Liver (tissue), 9 donors: Measurements from ENCODE around the gene KRTAP12-4. TPM values are rescaled to one million over a fixed set of nuclear protein-coding genes. Genes with fewer than 3 reads are reported as not detected.

ENCODE experiments used
- DNase-seq: peaks from one replicate; pipeline ENCODE4 v3.0.0-alpha.2; 2017; ENCODE audit warnings: low spot score
- H3K27ac ChIP-seq, 2 donors: one replicate each; pipeline ENCODE4 v1.7.0; 2013; ENCODE audit warnings: inconsistent platforms in 2 of 2, low read length in 2 of 2, control low read depth in 1 of 2, low read depth in 1 of 2, mild to moderate bottlenecking in 1 of 2
- H3K27me3 ChIP-seq, 4 donors: one replicate each; pipeline versions ENCODE4 v1.6.1 to v1.7.0; 2013; ENCODE audit warnings: low read length in 3 of 4, inconsistent platforms in 1 of 4, mild to moderate bottlenecking in 1 of 4, moderate library complexity in 1 of 4; ENCODE audit not compliant: control insufficient read depth in 4 of 4, insufficient read depth in 4 of 4
- H3K36me3 ChIP-seq, 4 donors: one replicate each; pipeline versions ENCODE4 v1.6.1 to v1.7.0; 2013; ENCODE audit warnings: low read length in 3 of 4, mild to moderate bottlenecking in 3 of 4, low read depth in 1 of 4, moderate library complexity in 1 of 4; ENCODE audit not compliant: control insufficient read depth in 4 of 4, insufficient read depth in 3 of 4
- H3K4me1 ChIP-seq, 4 donors: one replicate each; pipeline versions ENCODE4 v1.6.1 to v1.7.0; 2013; ENCODE audit warnings: low read length in 3 of 4, mild to moderate bottlenecking in 3 of 4, moderate library complexity in 1 of 4; ENCODE audit not compliant: control insufficient read depth in 4 of 4, insufficient read depth in 4 of 4
- H3K4me3 ChIP-seq, 3 donors: one replicate each; pipeline versions ENCODE4 v1.6.1 to v1.7.0; 2013; ENCODE audit warnings: low read length in 3 of 3, control low read depth in 1 of 3, low read depth in 1 of 3, mild to moderate bottlenecking in 1 of 3
- H3K9ac ChIP-seq, 2 donors: one replicate each; pipeline ENCODE4 v1.7.0; 2013; ENCODE audit warnings: low read length in 2 of 2, mild to moderate bottlenecking in 2 of 2, moderate library complexity in 2 of 2, control low read depth in 1 of 2, low read depth in 1 of 2
- H3K9me3 ChIP-seq, 4 donors: one replicate each; pipeline versions ENCODE4 v1.6.1 to v1.7.0; 2013; ENCODE audit warnings: low read length in 3 of 4; ENCODE audit not compliant: control insufficient read depth in 4 of 4
- ATF3 ChIP-seq: IDR thresholded peaks from 2 replicates; pipeline ENCODE4 v1.6.1; 2016; ENCODE audit warnings: antibody characterized with exemption
- CTCF ChIP-seq: fragments of 150-350 bp; IDR thresholded peaks from 2 replicates; pipeline ENCODE4 v1.5.1; 2017; ENCODE audit warnings: improper control_type of control experiment, low read depth, low read length; ENCODE audit not compliant: missing input control
- EGR1 ChIP-seq, 2 donors: IDR thresholded peaks; 2 replicates each; pipeline ENCODE4 v1.6.1; 2016 to 2018; ENCODE audit warnings: antibody characterized with exemption in 2 of 2, low read depth in 2 of 2
- FOXA1 ChIP-seq: IDR thresholded peaks from 2 replicates; pipeline ENCODE4 v1.6.1; 2016; ENCODE audit warnings: antibody characterized with exemption
- FOXA2 ChIP-seq: IDR thresholded peaks from 2 replicates; pipeline ENCODE4 v1.6.1; 2016; ENCODE audit warnings: antibody characterized with exemption
- GABPA ChIP-seq, 2 donors: IDR thresholded peaks in 1 of 2; conservative IDR thresholded peaks in 1 of 2; 2 replicates each; pipeline ENCODE4 v1.6.1; 2016; ENCODE audit warnings: antibody characterized with exemption in 2 of 2, mild to moderate bottlenecking in 1 of 2, moderate library complexity in 1 of 2
- HNF4A ChIP-seq, 2 donors: conservative IDR thresholded peaks; 2 replicates each; pipeline ENCODE4 v1.6.1; 2016; ENCODE audit warnings: antibody characterized with exemption in 2 of 2, mild to moderate bottlenecking in 2 of 2
- HNF4G ChIP-seq: IDR thresholded peaks from 2 replicates; pipeline ENCODE4 v1.6.1; 2016; ENCODE audit warnings: antibody characterized with exemption
- JUND ChIP-seq, 2 donors: IDR thresholded peaks; 2 replicates each; pipeline ENCODE4 v1.6.1; 2016; ENCODE audit warnings: antibody characterized with exemption in 2 of 2
- MAX ChIP-seq: IDR thresholded peaks from 2 replicates; pipeline ENCODE4 v1.6.1; 2016; ENCODE audit warnings: antibody characterized with exemption
- NR2F2 ChIP-seq: IDR thresholded peaks from 2 replicates; pipeline ENCODE4 v1.6.1; 2016; ENCODE audit warnings: antibody characterized with exemption
- RAD21 ChIP-seq, 2 donors: IDR thresholded peaks; 2 replicates each; pipeline ENCODE4 v1.6.1; 2016; ENCODE audit warnings: antibody characterized with exemption in 2 of 2, mild to moderate bottlenecking in 2 of 2
- RXRA ChIP-seq, 2 donors: IDR thresholded peaks; 2 replicates each; pipeline ENCODE4 v1.6.1; 2017 to 2018; ENCODE audit warnings: antibody characterized with exemption in 2 of 2, mild to moderate bottlenecking in 1 of 2
- SP1 ChIP-seq: IDR thresholded peaks from 2 replicates; pipeline ENCODE4 v1.6.1; 2018; ENCODE audit warnings: antibody characterized with exemption, mild to moderate bottlenecking
- TAF1 ChIP-seq: conservative IDR thresholded peaks from 2 replicates; pipeline ENCODE4 v1.6.1; 2016; ENCODE audit warnings: antibody characterized with exemption, mild to moderate bottlenecking
- YY1 ChIP-seq: IDR thresholded peaks from 2 replicates; pipeline ENCODE4 v1.6.1; 2016; ENCODE audit warnings: antibody characterized with exemption, mild to moderate bottlenecking
- WGBS: extraction: QIAGEN DNeasy Blood & Tissue Kit; methylation state at CpG from one replicate; pipeline ENCODE4 v1.1.7; 2013; 5-methylcytosine and 5-hydroxymethylcytosine counted together
- polyA plus RNA-seq, 2 donors: library from polyadenylated mRNA; stranded (reverse) in 1 of 2; unstranded in 1 of 2; fragments of 200-250 nt in 1 of 2; fragments of >200 nt in 1 of 2; fragmentation: Nextera tagmentation in 1 of 2; extraction: Ambion mirVana in 1 of 2; gene quantifications; one replicate each; pipeline versions ENCODE4 v1.2.1 to v1.2.3, GENCODE V29; 2013 to 2015
- total RNA-seq, 2 donors: library from RNA; depleted of rRNA; stranded (reverse); fragments of >200 nt; gene quantifications; one replicate each; pipeline ENCODE4 v1.2.3, GENCODE V29; 2014
- TF ChIP-seq, protein P1 (sequence below): IDR thresholded peaks from 2 replicates; pipeline ENCODE4 v1.6.1; 2016; ENCODE audit warnings: antibody characterized with exemption
- TF ChIP-seq, protein P2 (sequence below): IDR thresholded peaks from 2 replicates; pipeline ENCODE4 v1.6.1; 2016; ENCODE audit warnings: antibody characterized with exemption, mild to moderate bottlenecking
- donor health status: healthy.
- donor health status: healthy.
- donor health status: healthy.
- donor health status: healthy.
- donor health status: healthy.

KRTAP12-4 gene
- total and polyA plus RNA-seq, 4 donors = not detected

GRCh38 chr21:44682580-44683151, 28.2 kb upstream of the KRTAP12-4 start:
- 75% methylated on average over 15 of the region's 15 CpGs for WGBS
- Histone ChIP-seq H3K9ac (no peak overlapping the region), H3K27me3 (peaks cover 0 to 1% (median 0%) of the 10 kb centered on the region in 4 donors), H3K36me3 (no peaks in the 10 kb centered on the region), H3K9me3 (no peaks in the 10 kb centered on the region), H3K4me1 (no peaks in the 10 kb centered on the region), H3K4me3 (no peak overlapping the region), H3K27ac (no peak overlapping the region)
- TF ChIP-seq JUND (IDR thresholded peaks at IDR 0.05) = no peak
- no peak for TF ChIP-seq EGR1 (IDR thresholded peaks at IDR 0.05; ENCODE audit: low read depth in 2 of 2)
- no peak for TF ChIP-seq SP1
- no peak for TF ChIP-seq RAD21 (IDR thresholded peaks at IDR 0.05)
- no peak for TF ChIP-seq TAF1
- TF ChIP-seq FOXA2 = no peak
- no peak for TF ChIP-seq NR2F2
- no peak for TF ChIP-seq RXRA (IDR thresholded peaks at IDR 0.05)
- no peak for TF ChIP-seq ATF3
- TF ChIP-seq, protein P1, sequence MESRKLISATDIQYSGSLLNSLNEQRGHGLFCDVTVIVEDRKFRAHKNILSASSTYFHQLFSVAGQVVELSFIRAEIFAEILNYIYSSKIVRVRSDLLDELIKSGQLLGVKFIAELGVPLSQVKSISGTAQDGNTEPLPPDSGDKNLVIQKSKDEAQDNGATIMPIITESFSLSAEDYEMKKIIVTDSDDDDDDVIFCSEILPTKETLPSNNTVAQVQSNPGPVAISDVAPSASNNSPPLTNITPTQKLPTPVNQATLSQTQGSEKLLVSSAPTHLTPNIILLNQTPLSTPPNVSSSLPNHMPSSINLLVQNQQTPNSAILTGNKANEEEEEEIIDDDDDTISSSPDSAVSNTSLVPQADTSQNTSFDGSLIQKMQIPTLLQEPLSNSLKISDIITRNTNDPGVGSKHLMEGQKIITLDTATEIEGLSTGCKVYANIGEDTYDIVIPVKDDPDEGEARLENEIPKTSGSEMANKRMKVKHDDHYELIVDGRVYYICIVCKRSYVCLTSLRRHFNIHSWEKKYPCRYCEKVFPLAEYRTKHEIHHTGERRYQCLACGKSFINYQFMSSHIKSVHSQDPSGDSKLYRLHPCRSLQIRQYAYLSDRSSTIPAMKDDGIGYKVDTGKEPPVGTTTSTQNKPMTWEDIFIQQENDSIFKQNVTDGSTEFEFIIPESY = no peak
- TF ChIP-seq YY1 = no peak
- TF ChIP-seq GABPA (IDR thresholded peaks at IDR 0.05 in 1 of 2, conservative IDR thresholded peaks at IDR 0.05 in 1 of 2) = no peak
- peak; percentile 22 for DNase-seq

DNA sequence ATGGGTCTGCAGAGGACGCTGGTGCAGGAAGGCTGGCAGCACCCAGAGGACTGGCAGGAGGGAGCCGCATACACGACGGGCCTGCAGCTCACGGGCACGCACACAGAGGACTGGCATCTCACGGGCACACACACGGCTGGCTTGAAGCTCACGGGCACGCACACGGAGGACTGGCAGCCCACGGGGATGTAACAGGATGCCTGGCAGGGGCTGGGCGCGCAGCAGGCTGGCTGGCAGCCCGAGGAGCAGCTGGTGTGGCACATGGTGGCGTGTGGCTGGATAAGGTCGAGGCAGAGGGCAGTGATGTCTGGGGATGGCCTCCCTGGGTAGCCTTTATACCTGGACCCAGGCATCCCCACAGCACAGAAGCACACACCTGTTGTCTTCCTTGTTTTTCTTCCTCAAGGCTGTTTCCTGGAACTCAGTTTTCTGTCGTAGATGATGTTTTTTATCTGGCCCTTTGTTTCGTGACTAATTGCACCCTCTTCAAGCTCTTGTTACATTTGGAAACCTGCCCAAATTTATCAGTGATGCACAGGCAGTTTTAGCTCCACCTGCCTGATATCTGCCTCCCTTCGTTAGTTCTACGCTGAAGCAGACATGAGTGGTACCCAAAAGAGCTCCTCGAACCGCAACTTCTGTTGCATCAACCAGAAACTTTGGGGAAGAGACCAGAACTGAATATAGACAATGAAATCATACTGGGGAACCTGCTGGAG, 27.6 kb upstream of the KRTAP12-4 start, which contains the start of gene KRTAP12-1:
Gene KRTAP12-1 (minus strand): TSS at position 303 of the 719 bp plus-strand sequence. CDS start 40 bp downstream, at position 263.
- no peaks in the 10 kb centered on the region for H3K27me3 ChIP-seq
- H3K36me3 ChIP-seq = no peaks in the 10 kb centered on the region
- H3K9me3 ChIP-seq = no peaks in the 10 kb centered on the region
- WGBS = 82% methylated on average over 23 of the region's 23 CpGs
- H3K9ac ChIP-seq = no peak within 1 kb of the TSS
- H3K27ac ChIP-seq = no peak within 1 kb of the TSS
- H3K4me1 ChIP-seq = no peaks in the 10 kb centered on the region
- no peak within 1 kb of the TSS for H3K4me3 ChIP-seq
- TF ChIP-seq JUND (IDR thresholded peaks at IDR 0.05) (no peak), RXRA (IDR thresholded peaks at IDR 0.05) (no peak), HNF4G (no peak), CTCF (no peak), YY1 (no peak), FOXA1 (no peak), EGR1 (IDR thresholded peaks at IDR 0.05; ENCODE audit: low read depth in 2 of 2) (no peak), TAF1 (no peak), SP1 (no peak), HNF4A (conservative IDR thresholded peaks at IDR 0.05) (no peak), MAX (no peak), RAD21 (IDR thresholded peaks at IDR 0.05) (no peak), FOXA2 (no peak), ATF3 (no peak), NR2F2 (no peak), GABPA (IDR thresholded peaks at IDR 0.05 in 1 of 2, conservative IDR thresholded peaks at IDR 0.05 in 1 of 2) (no peak)
- TF ChIP-seq, protein P1 = no peak
- TF ChIP-seq, protein P2, sequence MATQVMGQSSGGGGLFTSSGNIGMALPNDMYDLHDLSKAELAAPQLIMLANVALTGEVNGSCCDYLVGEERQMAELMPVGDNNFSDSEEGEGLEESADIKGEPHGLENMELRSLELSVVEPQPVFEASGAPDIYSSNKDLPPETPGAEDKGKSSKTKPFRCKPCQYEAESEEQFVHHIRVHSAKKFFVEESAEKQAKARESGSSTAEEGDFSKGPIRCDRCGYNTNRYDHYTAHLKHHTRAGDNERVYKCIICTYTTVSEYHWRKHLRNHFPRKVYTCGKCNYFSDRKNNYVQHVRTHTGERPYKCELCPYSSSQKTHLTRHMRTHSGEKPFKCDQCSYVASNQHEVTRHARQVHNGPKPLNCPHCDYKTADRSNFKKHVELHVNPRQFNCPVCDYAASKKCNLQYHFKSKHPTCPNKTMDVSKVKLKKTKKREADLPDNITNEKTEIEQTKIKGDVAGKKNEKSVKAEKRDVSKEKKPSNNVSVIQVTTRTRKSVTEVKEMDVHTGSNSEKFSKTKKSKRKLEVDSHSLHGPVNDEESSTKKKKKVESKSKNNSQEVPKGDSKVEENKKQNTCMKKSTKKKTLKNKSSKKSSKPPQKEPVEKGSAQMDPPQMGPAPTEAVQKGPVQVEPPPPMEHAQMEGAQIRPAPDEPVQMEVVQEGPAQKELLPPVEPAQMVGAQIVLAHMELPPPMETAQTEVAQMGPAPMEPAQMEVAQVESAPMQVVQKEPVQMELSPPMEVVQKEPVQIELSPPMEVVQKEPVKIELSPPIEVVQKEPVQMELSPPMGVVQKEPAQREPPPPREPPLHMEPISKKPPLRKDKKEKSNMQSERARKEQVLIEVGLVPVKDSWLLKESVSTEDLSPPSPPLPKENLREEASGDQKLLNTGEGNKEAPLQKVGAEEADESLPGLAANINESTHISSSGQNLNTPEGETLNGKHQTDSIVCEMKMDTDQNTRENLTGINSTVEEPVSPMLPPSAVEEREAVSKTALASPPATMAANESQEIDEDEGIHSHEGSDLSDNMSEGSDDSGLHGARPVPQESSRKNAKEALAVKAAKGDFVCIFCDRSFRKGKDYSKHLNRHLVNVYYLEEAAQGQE = no peak
- no peak for DNase-seq
